NCI-H2171 (cell line): ENCODE data around the gene RSBN1.

Experiments used
- DNase-seq: peaks from one replicate; lab custom pipeline; 2025; lab: John Stamatoyannopoulos, UW

The RSBN1 gene

GRCh38 chr1:113812661-113813135, 422 bp upstream of the RSBN1 start:
- no peak for DNase-seq

GRCh38 chr1:113811156-113811887, 954 bp downstream of the RSBN1 start:
- DNase-seq: peak; percentile 39

GRCh38 chr1:113809670-113810602, 2.3 kb downstream of the RSBN1 start:
- DNase-seq: no peak

- DNase-seq: no peak
These were observed 3.7 kb downstream of the RSBN1 start for GRCh38 chr1:113808450-113809195.

- DNase-seq: no peak
These were observed 6.6 kb downstream of the RSBN1 start for GRCh38 chr1:113805639-113806038.

- no peak for DNase-seq
These were observed 7.1 kb downstream of the RSBN1 start for GRCh38 chr1:113805256-113805531.

- no peak for DNase-seq
These were observed 7.6 kb downstream of the RSBN1 start for GRCh38 chr1:113804421-113805255.

- no peak for DNase-seq
These were observed 9.8 kb downstream of the RSBN1 start for GRCh38 chr1:113802367-113803007.

GRCh38 chr1:113800487-113800886, 11.8 kb downstream of the RSBN1 start:
- no peak for DNase-seq

GRCh38 chr1:113797472-113797871, 14.8 kb downstream of the RSBN1 start:
- DNase-seq: peak; percentile 1

GRCh38 chr1:113793878-113794834, 18.1 kb downstream of the RSBN1 start:
- no peak for DNase-seq

GRCh38 chr1:113792986-113793385, 19.3 kb downstream of the RSBN1 start:
- no peak for DNase-seq

- DNase-seq: no peak
These were observed 19.8 kb downstream of the RSBN1 start for GRCh38 chr1:113792471-113792870.

GRCh38 chr1:113788802-113789201, 23.5 kb downstream of the RSBN1 start:
- DNase-seq: no peak

GRCh38 chr1:113787663-113788062, 24.6 kb downstream of the RSBN1 start:
- DNase-seq: no peak

GRCh38 chr1:113786069-113786468, 26.2 kb downstream of the RSBN1 start:
- DNase-seq: peak; percentile 18

GRCh38 chr1:113784104-113784779, 28.0 kb downstream of the RSBN1 start:
- DNase-seq: no peak

GRCh38 chr1:113783254-113784103, 28.8 kb downstream of the RSBN1 start:
- DNase-seq: no peak
